PFSK-1 (cell line): ENCODE measurements around the gene IFIH1.

Source experiments
- FOXP2 ChIP-seq: optimal IDR thresholded peaks from 2 replicates; pipeline ENCODE3; 2011; ENCODE audit warnings: borderline replicate concordance, control low read depth, inconsistent platforms; ENCODE audit not compliant: insufficient read depth; ENCODE audit errors: extremely low read length, extremely low read depth
- POLR2AphosphoS5 ChIP-seq: IDR thresholded peaks from 2 replicates; pipeline ENCODE4 v1.6.1; 2012; ENCODE audit warnings: low read depth, mild to moderate bottlenecking, control low read depth, low read length, moderate library complexity
- SIN3A ChIP-seq: IDR thresholded peaks from 2 replicates; pipeline ENCODE4 v1.6.1; 2012; ENCODE audit warnings: mild to moderate bottlenecking, low read length, moderate library complexity, borderline replicate concordance; ENCODE audit not compliant: insufficient read depth
- TAF1 ChIP-seq: IDR thresholded peaks from 2 replicates; pipeline ENCODE4 v1.6.1; 2012; ENCODE audit warnings: low read length, control low read depth, borderline replicate concordance; ENCODE audit not compliant: insufficient read depth
- TF ChIP-seq, protein P1 (sequence below), 2 experiments: IDR thresholded peaks; 2 replicates each; pipeline versions ENCODE4 v1.6.1 to v1.8.0; 2011 to 2012; ENCODE audit warnings: low read depth in 2 of 2, low read length in 2 of 2, control low read depth in 1 of 2, inconsistent platforms in 1 of 2, mild to moderate bottlenecking in 1 of 2, moderate library complexity in 1 of 2; ENCODE audit not compliant: insufficient read depth in 1 of 2

Gene IFIH1

DNA sequence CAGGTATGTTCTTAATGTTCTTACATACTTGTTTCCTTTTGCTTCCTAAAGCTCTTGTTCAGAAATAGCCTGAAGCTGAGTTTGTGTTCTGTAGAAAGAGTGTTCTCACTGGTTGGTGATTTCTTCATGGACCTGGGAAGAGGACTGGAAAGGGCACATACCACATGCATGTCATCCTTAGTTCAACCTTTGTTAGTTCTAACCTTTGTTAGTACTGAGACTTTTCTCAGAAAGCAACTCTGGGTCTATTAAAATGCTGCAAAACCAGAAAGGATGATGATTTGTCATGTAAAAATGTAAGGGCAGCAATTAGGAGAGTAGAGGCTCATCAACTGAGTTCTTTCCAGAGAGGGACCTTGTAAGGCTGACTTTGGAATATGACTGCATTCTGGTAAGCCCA lies 72.7 kb downstream of the IFIH1 start:
- TF ChIP-seq POLR2AphosphoS5 (no peak), TAF1 (no peak), FOXP2 (no peak), SIN3A (no peak)
- TF ChIP-seq, protein P1, sequence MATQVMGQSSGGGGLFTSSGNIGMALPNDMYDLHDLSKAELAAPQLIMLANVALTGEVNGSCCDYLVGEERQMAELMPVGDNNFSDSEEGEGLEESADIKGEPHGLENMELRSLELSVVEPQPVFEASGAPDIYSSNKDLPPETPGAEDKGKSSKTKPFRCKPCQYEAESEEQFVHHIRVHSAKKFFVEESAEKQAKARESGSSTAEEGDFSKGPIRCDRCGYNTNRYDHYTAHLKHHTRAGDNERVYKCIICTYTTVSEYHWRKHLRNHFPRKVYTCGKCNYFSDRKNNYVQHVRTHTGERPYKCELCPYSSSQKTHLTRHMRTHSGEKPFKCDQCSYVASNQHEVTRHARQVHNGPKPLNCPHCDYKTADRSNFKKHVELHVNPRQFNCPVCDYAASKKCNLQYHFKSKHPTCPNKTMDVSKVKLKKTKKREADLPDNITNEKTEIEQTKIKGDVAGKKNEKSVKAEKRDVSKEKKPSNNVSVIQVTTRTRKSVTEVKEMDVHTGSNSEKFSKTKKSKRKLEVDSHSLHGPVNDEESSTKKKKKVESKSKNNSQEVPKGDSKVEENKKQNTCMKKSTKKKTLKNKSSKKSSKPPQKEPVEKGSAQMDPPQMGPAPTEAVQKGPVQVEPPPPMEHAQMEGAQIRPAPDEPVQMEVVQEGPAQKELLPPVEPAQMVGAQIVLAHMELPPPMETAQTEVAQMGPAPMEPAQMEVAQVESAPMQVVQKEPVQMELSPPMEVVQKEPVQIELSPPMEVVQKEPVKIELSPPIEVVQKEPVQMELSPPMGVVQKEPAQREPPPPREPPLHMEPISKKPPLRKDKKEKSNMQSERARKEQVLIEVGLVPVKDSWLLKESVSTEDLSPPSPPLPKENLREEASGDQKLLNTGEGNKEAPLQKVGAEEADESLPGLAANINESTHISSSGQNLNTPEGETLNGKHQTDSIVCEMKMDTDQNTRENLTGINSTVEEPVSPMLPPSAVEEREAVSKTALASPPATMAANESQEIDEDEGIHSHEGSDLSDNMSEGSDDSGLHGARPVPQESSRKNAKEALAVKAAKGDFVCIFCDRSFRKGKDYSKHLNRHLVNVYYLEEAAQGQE (IDR thresholded peaks at IDR 0.05; ENCODE audit: insufficient read depth in 1 of 2, low read depth in 2 of 2, low read length in 2 of 2): no peak

DNA sequence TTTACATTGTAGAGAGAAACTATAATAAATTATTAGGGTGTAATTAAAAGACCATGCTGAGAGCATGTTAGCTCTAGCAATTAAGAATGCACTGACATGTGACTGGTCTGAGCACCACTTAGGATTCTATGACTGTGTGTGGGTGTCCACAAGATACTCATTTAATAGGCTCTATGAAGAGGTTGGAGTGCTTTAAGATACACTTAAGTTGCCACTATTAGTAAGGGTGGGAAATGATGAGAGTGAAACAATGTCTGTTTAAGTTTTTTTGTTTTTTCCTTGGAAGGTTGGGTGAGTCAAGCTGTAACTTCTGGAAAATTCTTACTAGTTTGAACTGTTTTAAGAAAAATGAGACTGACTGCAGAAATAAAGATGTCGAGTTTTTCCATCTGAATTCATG lies 73.4 kb downstream of the IFIH1 start:
- TF ChIP-seq FOXP2 (no peak), POLR2AphosphoS5 (no peak), TAF1 (no peak), SIN3A (no peak)
- TF ChIP-seq, protein P1 (IDR thresholded peaks at IDR 0.05; ENCODE audit: insufficient read depth in 1 of 2, low read depth in 2 of 2, low read length in 2 of 2): no peak

DNA sequence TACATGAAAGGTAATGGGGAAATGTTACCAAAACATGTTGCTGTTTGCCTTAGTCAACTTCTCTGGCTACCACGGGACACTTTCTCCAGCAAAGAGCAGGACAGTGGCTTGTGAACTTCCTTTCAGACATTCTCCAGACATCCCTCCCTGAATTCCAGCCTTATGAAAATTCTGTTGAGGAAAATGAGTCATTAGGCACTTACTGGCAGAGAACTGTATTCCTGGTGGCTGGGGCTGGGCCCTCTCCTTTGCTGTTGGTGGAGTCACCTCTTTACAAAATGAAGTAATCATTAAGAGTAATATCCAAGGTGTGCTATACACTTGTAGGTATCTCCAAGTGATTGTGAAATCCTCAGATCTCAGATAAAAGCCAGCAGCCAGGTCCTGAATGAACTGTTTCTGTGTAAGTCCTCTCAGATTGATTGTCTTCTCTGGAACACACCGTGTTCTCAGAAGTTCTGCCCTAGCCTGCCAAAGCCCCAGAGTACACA lies 73.9 kb downstream of the IFIH1 start:
- TF ChIP-seq POLR2AphosphoS5: no peak
- TF ChIP-seq TAF1: no peak
- TF ChIP-seq FOXP2: no peak
- no peak for TF ChIP-seq SIN3A
- TF ChIP-seq, protein P1 (IDR thresholded peaks at IDR 0.05; ENCODE audit: insufficient read depth in 1 of 2, low read depth in 2 of 2, low read length in 2 of 2): no peak

DNA sequence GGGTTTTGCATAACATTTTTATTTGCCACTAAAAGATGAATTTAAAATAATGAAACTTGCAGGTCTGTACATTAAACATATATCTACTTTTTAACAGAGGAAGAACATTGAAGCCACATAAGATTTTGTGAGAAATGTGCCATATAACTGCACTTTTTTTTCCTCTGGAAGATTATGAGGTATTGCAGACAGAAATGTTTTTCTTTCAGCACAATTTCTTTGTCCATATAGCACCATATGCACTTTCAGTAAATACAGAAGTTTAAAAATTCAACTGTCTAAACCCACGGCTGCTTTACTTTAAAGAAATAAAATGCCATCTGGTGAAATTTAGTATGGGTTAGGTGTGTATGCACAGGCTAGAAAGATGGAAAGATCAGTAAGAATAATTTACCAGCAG lies 74.8 kb downstream of the IFIH1 start:
- TF ChIP-seq TAF1 (no peak), POLR2AphosphoS5 (no peak), SIN3A (no peak), FOXP2 (no peak)
- TF ChIP-seq, protein P1 (IDR thresholded peaks at IDR 0.05; ENCODE audit: insufficient read depth in 1 of 2, low read depth in 2 of 2, low read length in 2 of 2): no peak

DNA sequence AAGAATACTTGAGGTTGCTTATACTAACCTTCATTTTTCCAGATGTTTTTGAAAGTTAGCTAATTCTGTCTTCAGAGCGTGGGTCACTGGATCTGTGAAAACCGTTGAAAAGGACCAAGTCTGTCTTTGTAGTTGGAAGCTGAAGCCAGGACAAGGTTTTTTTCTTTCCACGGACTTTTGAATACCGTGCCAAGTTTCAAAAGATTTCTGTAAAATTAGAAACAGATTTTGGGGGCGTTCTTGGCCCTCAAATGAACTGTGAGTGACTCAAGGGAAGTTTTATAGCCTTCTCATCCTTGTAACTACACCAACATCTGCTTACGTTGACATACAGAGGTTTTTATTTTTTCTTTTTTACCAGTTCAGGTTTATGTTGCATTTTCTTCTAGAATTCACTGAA lies 75.2 kb downstream of the IFIH1 start, which contains the start of gene FAP:
Gene FAP (minus strand): TSS at position 152 of the 400 bp plus-strand sequence. CDS start 118 bp downstream, at position 34.
- TF ChIP-seq TAF1: no peak
- TF ChIP-seq SIN3A: no peak
- TF ChIP-seq FOXP2: no peak
- TF ChIP-seq, protein P1 (IDR thresholded peaks at IDR 0.05; ENCODE audit: insufficient read depth in 1 of 2, low read depth in 2 of 2, low read length in 2 of 2): no peak
- no peak for TF ChIP-seq POLR2AphosphoS5
